GM12878 (cell line): ENCODE measurements around the gene SERPINB6. TPM values are rescaled to one million over a fixed set of nuclear protein-coding genes. Genes with fewer than 3 reads are reported as not detected.

Experiments
- ATAC-seq: fragments of 200-7000 bp; cut with Tn5 transposase; 3 replicates; pipeline ENCODE4 v1.9.1; 2020; ENCODE audit warnings: mild to moderate bottlenecking, moderate library complexity
- BruUV-seq: library from RNA; stranded (reverse); fragments of 400-500 nt; replicated peaks from 2 replicates; lab custom pipeline; 2021; lab: Mats Ljungman, UMichigan
- CTCF ChIA-PET: fragments of 300-600 bp; sonication (Branson Sonifier 250); formaldehyde crosslinking; extraction: SDS; loops from one replicate; lab custom pipeline; 2021; ENCODE audit warnings: inconsistent platforms; lab: Yijun Ruan, JAX
- POLR2A ChIA-PET: fragments of 350-600 bp; formaldehyde crosslinking; extraction: SDS; loops from one replicate; lab custom pipeline; 2021; ENCODE audit warnings: inconsistent platforms; lab: Charles Lee
- RAD21 ChIA-PET: fragments of 300-600 bp; sonication (Branson Sonifier 250); formaldehyde crosslinking; loops from one replicate; lab custom pipeline; 2023; ENCODE audit warnings: antibody characterized with exemption; ENCODE audit not compliant: unreplicated experiment; lab: Charles Lee
- SMC1A ChIA-PET: fragments of 300-600 bp; sonication (Branson Sonifier 250); formaldehyde crosslinking; loops from one replicate; lab custom pipeline; 2023; ENCODE audit not compliant: unreplicated experiment, uncharacterized antibody; lab: Charles Lee
- DNase-seq: peaks from one replicate; pipeline ENCODE4 v3.0.0-alpha.2; 2011; ENCODE audit warnings: low read depth, low spot score
- FAIRE-seq: peaks from 3 replicates; lab custom pipeline; 2011; peaks lifted over from hg19 to GRCh38; lab: Jason Lieb, UNC
- H2AFZ ChIP-seq: 2 replicates; pipeline ENCODE4 v1.6.0; 2011; ENCODE audit warnings: low read depth, low read length, control low read depth; ENCODE audit not compliant: control insufficient read depth
- H3K27ac ChIP-seq: 2 replicates; pipeline ENCODE4 v1.5.1; 2011; ENCODE audit warnings: control low read depth; ENCODE audit not compliant: control insufficient read depth, insufficient read depth
- H3K27me3 ChIP-seq, 2 experiments: replicated peaks in 1 of 2; 2 replicates each; pipeline versions ENCODE4 v1.6.0 to v1.6.1; 2011; ENCODE audit warnings: low read length in 1 of 2; ENCODE audit not compliant: control insufficient read depth in 2 of 2, insufficient read depth in 2 of 2
- H3K36me3 ChIP-seq, 2 experiments: 2 replicates each; pipeline ENCODE4 v1.5.1; 2011; ENCODE audit warnings: low read length in 1 of 2; ENCODE audit not compliant: control insufficient read depth in 2 of 2, insufficient read depth in 2 of 2
- H3K4me1 ChIP-seq: 2 replicates; pipeline ENCODE4 v1.6.1; 2011; ENCODE audit warnings: mild to moderate bottlenecking, low read length, moderate library complexity, mixed read lengths; ENCODE audit not compliant: control insufficient read depth, insufficient read depth
- H3K4me2 ChIP-seq: 2 replicates; pipeline ENCODE4 v1.6.0; 2011; ENCODE audit warnings: control low read depth; ENCODE audit not compliant: control insufficient read depth, insufficient read depth
- H3K4me3 ChIP-seq: fragments of 200-600 bp; sonication (generic); 2 replicates; pipeline ENCODE4 v1.5.1; 2016
- H3K79me2 ChIP-seq: 2 replicates; pipeline ENCODE4 v1.6.0; 2011; ENCODE audit warnings: low read length; ENCODE audit not compliant: control insufficient read depth, insufficient read depth
- H3K9ac ChIP-seq: 2 replicates; pipeline ENCODE4 v1.8.0; 2011; ENCODE audit warnings: low read length, control low read depth, mixed read lengths; ENCODE audit not compliant: control insufficient read depth, insufficient read depth
- H3K9me3 ChIP-seq: replicated peaks from 3 replicates; pipeline ENCODE4 v1.5.1; 2011; ENCODE audit warnings: mild to moderate bottlenecking, low read length; ENCODE audit not compliant: control insufficient read depth, insufficient read depth
- H4K20me1 ChIP-seq: 2 replicates; pipeline ENCODE4 v1.6.0; 2011; ENCODE audit not compliant: control insufficient read depth, insufficient read depth
- CTCF ChIP-seq, 3 experiments: IDR thresholded peaks in 2 of 3; conservative IDR thresholded peaks in 1 of 3; 2 replicates each; pipeline ENCODE4 v1.5.1; 2011; ENCODE audit warnings: low read depth in 3 of 3, low read length in 3 of 3, mild to moderate bottlenecking in 3 of 3, control low read depth in 2 of 3, moderate library complexity in 2 of 3, inconsistent platforms in 1 of 3, mixed read lengths in 1 of 3; ENCODE audit not compliant: control insufficient read depth in 2 of 3, insufficient read depth in 1 of 3; ENCODE audit errors: extremely low read depth in 1 of 3
- PRDM15 ChIP-seq: fragments of 450-650 bp; formaldehyde crosslinking; IDR thresholded peaks from 2 replicates; pipeline ENCODE4 v1.4.0; 2020; ENCODE audit warnings: mild to moderate bottlenecking, moderate library complexity
- SMC3 ChIP-seq: IDR thresholded peaks from 2 replicates; pipeline ENCODE4 v1.6.1; 2011; ENCODE audit warnings: low read length, improper control_type of control experiment, borderline replicate concordance
- SP1 ChIP-seq: IDR thresholded peaks from one replicate; pipeline ENCODE4 v1.6.1; 2011; ENCODE audit warnings: low read depth, low read length
- SREBF1 ChIP-seq: IDR thresholded peaks from 2 replicates; pipeline ENCODE4 v1.6.1; 2012; ENCODE audit warnings: mild to moderate bottlenecking, low read length
- SREBF2 ChIP-seq: IDR thresholded peaks from 2 replicates; pipeline ENCODE4 v1.6.1; 2012; ENCODE audit warnings: mild to moderate bottlenecking, low read length
- STAT1 ChIP-seq: fragments of 450-650 bp; conservative IDR thresholded peaks from 2 replicates; pipeline ENCODE4 v1.6.1; 2014; ENCODE audit warnings: antibody characterized with exemption, mild to moderate bottlenecking
- TAF1 ChIP-seq: IDR thresholded peaks from 2 replicates; pipeline ENCODE4 v1.6.1; 2011; ENCODE audit warnings: mild to moderate bottlenecking, low read depth, low read length, borderline replicate concordance
- TCF12 ChIP-seq: IDR thresholded peaks from 2 replicates; pipeline ENCODE4 v1.6.1; 2011; ENCODE audit warnings: low read depth, mild to moderate bottlenecking, low read length
- ZNF592 ChIP-seq: fragments of 450-650 bp; IDR thresholded peaks from 2 replicates; pipeline ENCODE4 v1.6.1; 2017; ENCODE audit warnings: mild to moderate bottlenecking, moderate library complexity
- WGBS: methylation state at CpG from one replicate; pipeline ENCODE4 v1.1.6; 2016; ENCODE audit warnings: low lambda C conversion rate; ENCODE audit not compliant: insufficient replicate concordance, insufficient coverage; ENCODE audit errors: missing lambda C conversion rate; 5-methylcytosine and 5-hydroxymethylcytosine counted together
- in situ Hi-C: fragments of 300-500 bp; cut with MboI; formaldehyde crosslinking; loops from 9 replicates; pipeline ENCODE4 v1.14.3; 2018; ENCODE audit warnings: mixed read lengths
- intact Hi-C: fragments of 100-400 bp; cut with micrococcal nuclease; formaldehyde crosslinking; loops from one replicate; pipeline ENCODE4 v1.14.2; 2022; ENCODE audit not compliant: unreplicated experiment
- polyA plus RNA-seq, 11 experiments: library from polyadenylated mRNA; depleted of rRNA in 4 of 11; unstranded in 6 of 11; stranded (reverse) in 5 of 11; fragments of >200 nt; fragmentation: Nextera tagmentation in 4 of 11; fragmentation: Illumina TruSeq in 1 of 11; extraction: Ambion mirVana in 4 of 11; extraction: Trizol in 1 of 11; gene quantifications; 1 replicate in 1 of 11; 2 replicates in 10 of 11; pipeline versions ENCODE4 v1.2.1 to v1.2.3, GENCODE V29; 2011 to 2016; ENCODE audit warnings: inconsistent platforms in 2 of 11, missing spikeins in 2 of 11, low read depth in 1 of 11
- total RNA-seq, 4 experiments: library from RNA; depleted of rRNA in 3 of 4; stranded (reverse); fragments of >200 nt in 3 of 4; fragmentation: Illumina TruSeq in 1 of 4; extraction: Trizol in 1 of 4; gene quantifications; 2 replicates each; pipeline versions ENCODE4 v1.2.1 to v1.2.3, GENCODE V29; 2013 to 2021

SERPINB6 gene
- total and polyA plus RNA-seq, 10 of the 15 experiments (the other 5 are each of a cell fraction or from before 2014, with no cell fraction given) = 0.37 to 2.2 (median 0.68) TPM; not detected in 1

- peaks cover 2 to 9% of the 10 kb centered on the region in 2 experiments; a peak in 3 of 4 replicates for H3K27me3 ChIP-seq
- no peak for FAIRE-seq
- H2AFZ ChIP-seq = no peak overlapping the region
- no peak for TF ChIP-seq PRDM15
- TF ChIP-seq SREBF2 = no peak
- no peak for TF ChIP-seq TCF12
- TF ChIP-seq SMC3 = no peak
- TF ChIP-seq SP1 = no peak
- TF ChIP-seq STAT1 = no peak
- TF ChIP-seq CTCF (IDR thresholded peaks at IDR 0.05 in 2 of 3, conservative IDR thresholded peaks at IDR 0.05 in 1 of 3; ENCODE audit: control insufficient read depth in 2 of 3, extremely low read depth in 1 of 3, insufficient read depth in 1 of 3, low read depth in 3 of 3, low read length in 3 of 3) = no peak
- no peak for TF ChIP-seq SREBF1
- TF ChIP-seq ZNF592 = no peak
- TF ChIP-seq TAF1 = no peak
Measured at GRCh38 chr6:2977799-2978590, 6.6 kb upstream of the SERPINB6 start.

More at GRCh38 chr6:2977799-2978590, 6.6 kb upstream of the SERPINB6 start:
- ATAC-seq = no peak
- Histone ChIP-seq H3K36me3 (no peaks in the 10 kb centered on the region), H3K9me3 (no peaks in the 10 kb centered on the region; the same call in 1 of the 3 replicates), H3K27ac (no peak overlapping the region), H4K20me1 (no peaks in the 10 kb centered on the region), H3K4me1 (no peaks in the 10 kb centered on the region), H3K79me2 (no peaks in the 10 kb centered on the region), H3K4me3 (no peak overlapping the region), H3K4me2 (no peak overlapping the region), H3K9ac (no peak overlapping the region)
- intact Hi-C loops (no loop called here), in situ Hi-C loops (no loop called here)
- BruUV-seq = no TSS peak
- POLR2A ChIA-PET = no interaction called here
- 17% methylated on average over 3 of the region's 3 CpGs for WGBS
- CTCF ChIA-PET = interaction anchor here (0.7 to 1.0 kb wide), 4 partner anchors 15 to 259 kb away, joined by 3 to 4 read pairs (median 3); no protein-coding TSS in a partner anchor
- RAD21 ChIA-PET = interaction anchor here (0.9 kb wide), 1 partner anchor 9 kb away, joined by 3 read pairs; no protein-coding TSS in a partner anchor
- SMC1A ChIA-PET = interaction anchor here (0.7 to 1.0 kb wide), 2 partner anchors 42 to 187 kb away, joined by 3 to 4 read pairs; no protein-coding TSS in a partner anchor
- DNase-seq = no peak
